ENCODE results near the gene RPL39L.

The RPL39L gene

GRCh38 chr3:187082758-187083375, 56.4 kb downstream of the RPL39L start:
- Histone ChIP-seq H3K27ac (no peak overlapping the region), H3K4me3 (no peak overlapping the region)
- no peak for TF ChIP-seq Cebpa-rat (IDR thresholded peaks at IDR 0.05)

GRCh38 chr3:187080799-187081450, 58.4 kb downstream of the RPL39L start:
- H3K4me2 ChIP-seq = no peak overlapping the region
- H3K9ac ChIP-seq = no peak overlapping the region
- H3K9me3 ChIP-seq = peaks cover 4% of the 10 kb centered on the region; the same call in 1 of the 2 replicates
- peaks cover 38% of the 10 kb centered on the region for H3K36me3 ChIP-seq
- no peaks in the 10 kb centered on the region for H3K4me1 ChIP-seq
- H3K27ac ChIP-seq = no peak overlapping the region
- TF ChIP-seq Cebpa-rat (IDR thresholded peaks at IDR 0.05) = no peak
- peaks cover 14% of the 10 kb centered on the region; the same call in 1 of the 2 replicates for H4K20me1 ChIP-seq
- no peak overlapping the region for H3K4me3 ChIP-seq
- H3K27me3 ChIP-seq = no peaks in the 10 kb centered on the region

More at GRCh38 chr3:187082758-187083375, 56.4 kb downstream of the RPL39L start:
- Histone ChIP-seq H3K4me1 (no peaks in the 10 kb centered on the region), H3K4me2 (no peak overlapping the region), H3K27me3 (no peaks in the 10 kb centered on the region), H3K36me3 (peaks cover 19% of the 10 kb centered on the region), H4K20me1 (peaks cover 2% of the 10 kb centered on the region; the same call in 1 of the 2 replicates), H3K9me3 (peaks cover 16% of the 10 kb centered on the region), H3K9ac (no peak overlapping the region)

- no peaks in the 10 kb centered on the region for H3K27me3 ChIP-seq
- no peak overlapping the region for H3K4me2 ChIP-seq
- no peaks in the 10 kb centered on the region for H3K9me3 ChIP-seq
- H3K9ac ChIP-seq = no peak overlapping the region
- no peak for TF ChIP-seq Cebpa-rat (IDR thresholded peaks at IDR 0.05)
- H3K36me3 ChIP-seq = peaks cover 54% of the 10 kb centered on the region
- no peak overlapping the region for H3K27ac ChIP-seq
- no peaks in the 10 kb centered on the region for H3K4me1 ChIP-seq
- H3K4me3 ChIP-seq = no peak overlapping the region
- peaks cover 21% of the 10 kb centered on the region; the same call in 1 of the 2 replicates for H4K20me1 ChIP-seq
Measured at GRCh38 chr3:187079090-187080022, 59.9 kb downstream of the RPL39L start.

- H3K9me3 ChIP-seq = no peaks in the 10 kb centered on the region
- TF ChIP-seq Cebpa-rat (IDR thresholded peaks at IDR 0.05) = no peak
- H3K4me1 ChIP-seq = no peaks in the 10 kb centered on the region
- peaks cover 72% of the 10 kb centered on the region for H3K36me3 ChIP-seq
- peaks cover 37% of the 10 kb centered on the region; the same call in 1 of the 2 replicates for H4K20me1 ChIP-seq
- H3K27me3 ChIP-seq = no peaks in the 10 kb centered on the region
- no peak overlapping the region for H3K27ac ChIP-seq
- H3K4me2 ChIP-seq = no peak overlapping the region
- H3K4me3 ChIP-seq = no peak overlapping the region
- no peak overlapping the region for H3K9ac ChIP-seq
Measured at GRCh38 chr3:187077537-187077936, 61.8 kb downstream of the RPL39L start.

GRCh38 chr3:187077085-187077484, 62.2 kb downstream of the RPL39L start:
- no peaks in the 10 kb centered on the region for H3K27me3 ChIP-seq
- no peak overlapping the region for H3K27ac ChIP-seq
- no peaks in the 10 kb centered on the region for H3K9me3 ChIP-seq
- no peaks in the 10 kb centered on the region for H3K4me1 ChIP-seq
- no peak for TF ChIP-seq Cebpa-rat (IDR thresholded peaks at IDR 0.05)
- no peak overlapping the region for H3K9ac ChIP-seq
- H3K4me3 ChIP-seq = no peak overlapping the region
- H4K20me1 ChIP-seq = peaks cover 42% of the 10 kb centered on the region; the same call in 1 of the 2 replicates
- H3K36me3 ChIP-seq = peaks cover 77% of the 10 kb centered on the region
- H3K4me2 ChIP-seq = no peak overlapping the region

GRCh38 chr3:187076297-187076696, 63.0 kb downstream of the RPL39L start:
- no peaks in the 10 kb centered on the region for H3K27me3 ChIP-seq
- no peak overlapping the region for H3K27ac ChIP-seq
- peaks cover 45% of the 10 kb centered on the region; the same call in 1 of the 2 replicates for H4K20me1 ChIP-seq
- no peak overlapping the region for H3K9ac ChIP-seq
- no peaks in the 10 kb centered on the region for H3K4me1 ChIP-seq
- no peak overlapping the region for H3K4me3 ChIP-seq
- peaks cover 83% of the 10 kb centered on the region for H3K36me3 ChIP-seq
- no peak overlapping the region for H3K4me2 ChIP-seq
- TF ChIP-seq Cebpa-rat (IDR thresholded peaks at IDR 0.05) = no peak
- no peaks in the 10 kb centered on the region for H3K9me3 ChIP-seq

- no peaks in the 10 kb centered on the region for H3K9me3 ChIP-seq
- TF ChIP-seq Cebpa-rat (IDR thresholded peaks at IDR 0.05) = no peak
- H3K4me1 ChIP-seq = no peaks in the 10 kb centered on the region
- peaks cover 45% of the 10 kb centered on the region; the same call in 1 of the 2 replicates for H4K20me1 ChIP-seq
- no peak overlapping the region for H3K9ac ChIP-seq
- no peak overlapping the region for H3K4me2 ChIP-seq
- H3K27me3 ChIP-seq = no peaks in the 10 kb centered on the region
- H3K4me3 ChIP-seq = no peak overlapping the region
- peaks cover 97% of the 10 kb centered on the region for H3K36me3 ChIP-seq
- H3K27ac ChIP-seq = no peak overlapping the region
Measured at GRCh38 chr3:187074846-187075245, 64.5 kb downstream of the RPL39L start.

- H3K27me3 ChIP-seq = no peaks in the 10 kb centered on the region
- peaks cover 7% of the 10 kb centered on the region; the same call in 1 of the 2 replicates for H3K9me3 ChIP-seq
- no peak overlapping the region for H3K4me3 ChIP-seq
- H4K20me1 ChIP-seq = peaks cover 47% of the 10 kb centered on the region; the same call in 1 of the 2 replicates
- H3K4me1 ChIP-seq = no peaks in the 10 kb centered on the region
- H3K4me2 ChIP-seq = no peak overlapping the region
- peaks cover 98% of the 10 kb centered on the region for H3K36me3 ChIP-seq
- no peak overlapping the region for H3K9ac ChIP-seq
- no peak for TF ChIP-seq Cebpa-rat (IDR thresholded peaks at IDR 0.05)
- no peak overlapping the region for H3K27ac ChIP-seq
Measured at GRCh38 chr3:187073581-187074098, 65.7 kb downstream of the RPL39L start.

- H3K36me3 ChIP-seq = peaks cover 98% of the 10 kb centered on the region
- no peak overlapping the region for H3K4me2 ChIP-seq
- H3K4me1 ChIP-seq = no peaks in the 10 kb centered on the region
- H3K9ac ChIP-seq = no peak overlapping the region
- no peak overlapping the region for H3K4me3 ChIP-seq
- no peaks in the 10 kb centered on the region for H3K27me3 ChIP-seq
- peaks cover 7% of the 10 kb centered on the region; the same call in 1 of the 2 replicates for H3K9me3 ChIP-seq
- H4K20me1 ChIP-seq = peaks cover 44% of the 10 kb centered on the region; the same call in 1 of the 2 replicates
- no peak overlapping the region for H3K27ac ChIP-seq
- no peak for TF ChIP-seq Cebpa-rat (IDR thresholded peaks at IDR 0.05)
Measured at GRCh38 chr3:187072511-187072910, 66.8 kb downstream of the RPL39L start.
